Left ventricle myocardium superior (tissue), 1 donor: ENCODE data around the gene IRF4. TPM values are rescaled to one million over a fixed set of nuclear protein-coding genes. Genes with fewer than 3 reads are reported as not detected.
A peak's percentile ranks its signal among the peaks of the same experiment; 100 is the strongest.

ENCODE experiments used
- ATAC-seq: fragments of 200-7000 bp; cut with Tn5 transposase; one replicate; pipeline ENCODE4 v1.9.1; 2020; ENCODE audit warnings: mild to moderate bottlenecking, moderate library complexity
- DNase-seq: peaks from one replicate; pipeline ENCODE4 v3.0.0-alpha.2; 2020
- intact Hi-C: fragments of 100-400 bp; cut with micrococcal nuclease; formaldehyde crosslinking; loops from one replicate; pipeline ENCODE4 v1.11.0; 2022
- total RNA-seq: library from RNA; stranded (reverse); fragmentation: NEBNext Ultra II Directional; extraction: Animal tissue kit (Norgen Biotek cat#: 25700); gene quantifications from one replicate; pipeline ENCODE4 v1.2.1, GENCODE V29; 2021
- donor health status: DM: no; HTN: yes; CAD: no; lungs with severe emphysema.

Gene IRF4
- total RNA-seq, 1 donor from 2014 or later: 0.32 TPM

GRCh38 chr6:352474-352873 is 39.1 kb upstream of the IRF4 start:
- intact Hi-C loops: no loop called here
- DNase-seq (peak; percentile 23), ATAC-seq (no peak)

- DNase-seq: no peak
- intact Hi-C loops: no loop called here
- no peak for ATAC-seq
Measured at GRCh38 chr6:352896-353470, 38.6 kb upstream of the IRF4 start.

GRCh38 chr6:353642-354614 is 37.6 kb upstream of the IRF4 start:
- intact Hi-C loops: no loop called here
- ATAC-seq (no peak), DNase-seq (peak; percentile 29)

GRCh38 chr6:354631-355280 is 36.8 kb upstream of the IRF4 start:
- ATAC-seq (no peak), DNase-seq (peak; percentile 31)
- intact Hi-C loops: no loop called here

- ATAC-seq (no peak), DNase-seq (no peak)
- intact Hi-C loops: no loop called here
Measured at GRCh38 chr6:355373-356208, 36.0 kb upstream of the IRF4 start.

GRCh38 chr6:356828-357251 is 34.7 kb upstream of the IRF4 start:
- intact Hi-C loops: no loop called here
- DNase-seq (peak; percentile 73), ATAC-seq (peak; percentile 70)

- DNase-seq (peak; percentile 31), ATAC-seq (no peak)
- intact Hi-C loops: no loop called here
Measured at GRCh38 chr6:357261-357790, 34.2 kb upstream of the IRF4 start.

GRCh38 chr6:357791-358341 is 33.7 kb upstream of the IRF4 start:
- intact Hi-C loops: no loop called here
- no peak for DNase-seq
- no peak for ATAC-seq

- DNase-seq: peak; percentile 43
- intact Hi-C loops: no loop called here
- ATAC-seq: no peak
Measured at GRCh38 chr6:358432-358831, 33.1 kb upstream of the IRF4 start.

GRCh38 chr6:358847-359246 is 32.7 kb upstream of the IRF4 start:
- no peak for DNase-seq
- no peak for ATAC-seq
- intact Hi-C loops: no loop called here

GRCh38 chr6:359261-360035 is 32.1 kb upstream of the IRF4 start:
- ATAC-seq (no peak), DNase-seq (no peak)
- intact Hi-C loops: no loop called here

GRCh38 chr6:360349-360748 is 31.2 kb upstream of the IRF4 start:
- ATAC-seq: no peak
- DNase-seq: no peak
- intact Hi-C loops: no loop called here

- ATAC-seq: no peak
- intact Hi-C loops: no loop called here
- no peak for DNase-seq
Measured at GRCh38 chr6:360764-361373, 30.7 kb upstream of the IRF4 start.

GRCh38 chr6:361411-362132 is 30.0 kb upstream of the IRF4 start:
- ATAC-seq (no peak), DNase-seq (no peak)
- intact Hi-C loops: no loop called here

- ATAC-seq (no peak), DNase-seq (no peak)
- intact Hi-C loops: no loop called here
Measured at GRCh38 chr6:362231-362923, 29.2 kb upstream of the IRF4 start.

GRCh38 chr6:362924-363249 is 28.7 kb upstream of the IRF4 start:
- intact Hi-C loops: no loop called here
- DNase-seq (no peak), ATAC-seq (no peak)

GRCh38 chr6:363291-363690 is 28.3 kb upstream of the IRF4 start:
- ATAC-seq (no peak), DNase-seq (no peak)
- intact Hi-C loops: no loop called here
